SJCRH30 (cell line): ENCODE results near the gene DNMT3A. TPM values are rescaled to one million over a fixed set of nuclear protein-coding genes. Genes with fewer than 3 reads are reported as not detected.

Experiments
- DNase-seq, 2 experiments: peaks; one replicate each; pipeline ENCODE4 v3.0.0-alpha.2; 2015 to 2020
- H3K27ac ChIP-seq: fragments of 250-450 bp; sonication (Bioruptor Pico); 2 replicates; pipeline ENCODE4 v1.5.1; 2020; ENCODE audit warnings: mild to moderate bottlenecking, moderate library complexity
- H3K27me3 ChIP-seq: fragments of 250-450 bp; sonication (Bioruptor Pico); 2 replicates; pipeline ENCODE4 v1.5.1; 2020; ENCODE audit warnings: mild to moderate bottlenecking, moderate library complexity
- H3K36me3 ChIP-seq: fragments of 250-450 bp; sonication (Bioruptor Pico); 2 replicates; pipeline ENCODE4 v1.5.1; 2020; ENCODE audit warnings: mild to moderate bottlenecking, moderate library complexity
- H3K4me1 ChIP-seq: fragments of 250-450 bp; sonication (Bioruptor Pico); 2 replicates; pipeline ENCODE4 v1.5.1; 2020; ENCODE audit warnings: mild to moderate bottlenecking, moderate library complexity
- H3K4me3 ChIP-seq: fragments of 250-450 bp; sonication (Bioruptor Pico); 2 replicates; pipeline ENCODE4 v1.5.1; 2020; ENCODE audit warnings: mild to moderate bottlenecking, moderate library complexity
- H3K9me3 ChIP-seq: fragments of 250-450 bp; sonication (Bioruptor Pico); replicated peaks from 2 replicates; pipeline ENCODE4 v1.5.1; 2020; ENCODE audit warnings: mild to moderate bottlenecking, moderate library complexity
- total RNA-seq: library from RNA; depleted of rRNA; stranded (reverse); fragments of >200 nt; shearing (Covaris generic); gene quantifications from 2 replicates; pipeline ENCODE4 v1.2.3, GENCODE V29; 2014

Gene DNMT3A
- total RNA-seq, 1 experiment from 2014 or later, result 32.8 TPM

DNA sequence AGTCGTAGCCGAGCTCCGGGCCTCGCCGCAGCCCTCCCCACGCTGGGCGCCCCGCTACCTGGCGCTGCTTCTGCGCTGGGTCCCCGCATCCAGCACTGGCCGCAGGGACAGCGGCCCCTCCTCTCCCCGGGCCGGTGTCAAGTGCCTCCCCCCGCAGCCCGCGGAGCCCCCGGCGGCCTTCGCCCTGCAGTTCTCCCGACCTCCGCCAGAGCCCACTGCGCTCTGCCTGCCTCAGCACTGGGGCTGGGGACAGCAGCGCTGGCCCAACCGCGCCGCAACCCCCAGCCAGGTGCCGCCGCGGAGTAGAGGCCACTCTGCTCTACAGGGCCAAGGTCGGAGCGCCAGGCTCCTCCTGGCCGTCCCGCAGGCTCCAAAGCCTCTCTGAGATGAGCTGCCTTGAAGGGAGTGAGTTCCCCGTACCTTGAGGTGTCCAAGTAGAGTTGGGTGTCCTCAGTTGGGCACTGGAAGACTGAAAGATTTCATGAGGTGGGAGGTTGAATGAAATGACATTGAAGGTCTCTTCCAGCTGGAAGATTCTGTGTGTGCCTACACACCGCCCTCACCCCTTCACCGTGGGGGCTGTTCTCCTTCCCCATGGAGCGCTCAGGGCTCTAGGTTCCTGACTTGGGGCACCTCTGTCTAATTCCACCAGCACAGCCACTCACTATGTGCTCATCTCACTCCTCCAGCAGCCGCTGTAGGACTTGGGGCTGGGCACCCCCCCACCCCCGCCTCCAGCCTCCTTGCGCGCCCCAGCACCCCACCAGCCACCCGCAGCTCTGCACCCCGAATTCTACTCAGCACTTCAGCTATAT, 854 bp upstream of the DNMT3A start:
- DNase-seq, result peak; percentile 92 to 93
- Histone ChIP-seq H3K4me3 (peak overlapping the region; percentile 66), H3K36me3 (peaks cover 2% of the 10 kb centered on the region; the same call in 1 of the 2 replicates), H3K4me1 (peaks cover 9% of the 10 kb centered on the region; the same call in 1 of the 2 replicates), H3K27me3 (no peaks in the 10 kb centered on the region), H3K9me3 (no peaks in the 10 kb centered on the region), H3K27ac (no peak overlapping the region)

DNA sequence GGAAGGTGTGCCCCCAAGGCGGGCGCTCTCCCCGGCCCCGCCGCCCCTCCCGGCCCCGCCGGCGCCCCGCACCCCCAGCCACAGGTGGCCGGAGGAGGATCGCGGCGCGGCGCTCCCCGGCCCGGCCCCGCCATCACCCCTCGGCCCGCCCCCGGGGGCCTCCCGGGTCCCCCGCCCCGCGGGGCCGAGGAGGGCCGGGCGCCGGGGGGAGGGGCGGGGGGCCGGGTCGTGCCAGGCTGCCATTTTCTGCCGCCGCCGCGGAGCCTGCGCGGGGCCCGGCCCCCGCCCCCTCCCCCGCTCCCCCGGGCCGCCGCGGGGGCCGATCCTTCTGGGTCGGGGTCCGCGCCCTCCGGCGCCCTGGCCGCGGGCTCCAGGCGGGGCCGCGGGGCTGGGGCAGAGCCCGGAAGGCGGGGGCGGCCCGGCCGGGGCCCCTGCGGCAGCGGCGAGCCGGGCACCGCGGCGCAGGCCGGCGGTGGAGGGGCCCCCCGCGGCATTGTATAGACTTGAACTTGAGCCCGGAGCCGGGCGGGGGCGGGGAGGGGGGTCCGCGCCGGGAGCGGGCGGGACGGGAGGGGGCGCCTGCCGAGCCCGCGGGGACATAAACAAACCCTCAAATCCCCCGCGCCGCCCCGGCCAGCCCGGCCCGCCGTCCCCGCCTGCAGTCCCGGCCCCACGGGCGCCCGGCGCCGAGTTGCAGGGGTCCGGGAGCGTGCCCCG, 556 bp downstream of the DNMT3A start:
- H3K27ac ChIP-seq, result no peak overlapping the region
- H3K9me3 ChIP-seq, result no peaks in the 10 kb centered on the region
- H3K36me3 ChIP-seq, result peaks cover 2% of the 10 kb centered on the region; the same call in 1 of the 2 replicates
- H3K27me3 ChIP-seq, result no peaks in the 10 kb centered on the region
- peak; percentile 47 to 60 for DNase-seq
- H3K4me1 ChIP-seq, result peaks cover 10% of the 10 kb centered on the region; the same call in 1 of the 2 replicates
- peak overlapping the region; percentile 65 for H3K4me3 ChIP-seq

DNA sequence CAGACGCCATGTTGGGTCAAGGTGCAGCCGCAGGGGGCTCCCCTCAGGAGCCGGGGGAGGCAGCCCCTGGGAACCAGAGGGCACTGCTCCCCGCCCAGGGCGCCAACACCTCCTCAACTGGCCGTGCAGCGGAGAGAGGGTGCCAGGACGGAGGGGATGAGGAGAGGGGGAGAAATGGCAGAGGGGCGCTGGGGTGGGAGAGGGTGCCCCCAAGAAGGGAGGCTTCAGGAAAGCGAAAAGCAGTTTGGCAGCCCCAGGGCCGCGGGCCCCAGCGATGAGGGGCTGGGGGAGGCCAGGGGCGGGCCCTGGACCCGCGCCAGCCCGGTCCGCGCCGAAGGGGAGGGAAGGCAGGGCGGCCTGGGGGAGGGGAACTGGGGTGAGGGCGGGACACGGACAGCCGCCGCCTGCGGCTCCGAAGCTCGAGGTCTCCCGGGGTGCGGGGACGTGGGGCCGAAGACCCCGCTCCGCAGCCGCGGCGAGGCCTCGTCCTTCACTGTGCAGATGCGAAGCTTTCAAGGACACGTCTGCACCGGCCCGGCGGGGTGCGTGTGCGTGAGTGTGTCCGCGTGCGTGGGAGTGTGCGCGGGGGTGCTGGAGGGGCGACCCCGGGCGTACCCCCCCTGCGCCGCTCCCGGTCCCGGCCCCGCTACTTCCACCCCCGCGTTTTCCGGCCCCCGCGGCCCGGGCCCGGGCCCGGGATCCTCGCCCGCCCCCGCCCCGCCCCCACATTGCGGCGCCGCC, 1.4 kb downstream of the DNMT3A start:
- Histone ChIP-seq H3K4me3 (peak overlapping the region; percentile 65), H3K27ac (peak overlapping the region; percentile 37; the same call in 1 of the 2 replicates), H3K9me3 (no peaks in the 10 kb centered on the region), H3K36me3 (peaks cover 2% of the 10 kb centered on the region; the same call in 1 of the 2 replicates), H3K4me1 (peaks cover 12% of the 10 kb centered on the region; the same call in 1 of the 2 replicates), H3K27me3 (no peaks in the 10 kb centered on the region)
- DNase-seq, result peak; percentile 69 to 71

DNA sequence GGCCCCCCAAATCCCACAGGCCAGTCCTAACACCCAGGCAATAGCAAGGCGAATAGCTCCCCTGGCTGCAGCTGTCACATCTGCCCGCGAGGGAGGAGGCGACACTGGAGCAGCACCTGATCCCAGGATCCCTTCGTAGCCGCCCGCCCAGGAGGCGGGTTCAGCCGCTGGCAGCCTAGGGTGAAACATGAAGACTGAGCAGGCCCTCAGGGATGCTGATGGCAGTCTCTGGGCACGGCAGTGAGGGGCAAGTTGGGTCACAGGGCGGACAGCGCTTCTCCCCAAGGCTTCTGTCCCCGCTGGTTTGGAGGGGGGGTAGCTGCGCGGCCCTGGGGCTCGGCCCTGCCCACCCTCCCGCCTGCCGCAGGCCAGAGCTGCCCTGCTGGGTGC, 1.9 kb downstream of the DNMT3A start:
- peak; percentile 77 to 84 for DNase-seq
- H3K36me3 ChIP-seq, result peaks cover 2% of the 10 kb centered on the region; the same call in 1 of the 2 replicates
- H3K4me1 ChIP-seq, result peaks cover 12% of the 10 kb centered on the region; the same call in 1 of the 2 replicates
- 0 out of 2 replicates have a peak overlapping the region, but pooled peaks have one; percentile 37 for H3K27ac ChIP-seq
- H3K4me3 ChIP-seq, result peak overlapping the region; percentile 65
- no peaks in the 10 kb centered on the region for H3K27me3 ChIP-seq
- H3K9me3 ChIP-seq, result no peaks in the 10 kb centered on the region

DNA sequence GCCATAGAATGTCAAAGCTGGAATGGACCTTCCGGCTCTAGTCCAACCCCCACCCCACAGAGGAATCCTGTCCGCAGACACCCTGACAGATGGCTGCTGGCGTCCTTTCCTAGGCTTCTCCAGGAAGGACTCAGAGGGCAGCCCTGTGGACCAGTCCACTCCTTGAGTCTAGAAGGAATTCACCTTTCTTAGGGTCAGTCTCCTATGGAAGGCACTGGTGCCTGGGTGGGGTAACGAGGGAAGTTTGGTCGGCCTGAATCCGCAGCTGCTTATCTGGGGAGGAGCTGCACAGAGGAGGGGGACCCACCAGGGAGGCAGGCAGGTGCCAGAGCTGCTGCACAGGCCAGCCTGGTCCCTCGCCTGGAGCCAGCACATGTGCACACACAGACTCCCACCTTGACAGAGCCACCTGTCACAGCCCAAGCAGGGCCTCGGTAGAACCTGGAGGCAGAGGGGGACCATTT, 2.5 kb downstream of the DNMT3A start:
- no peak overlapping the region for H3K4me3 ChIP-seq
- DNase-seq, result no peak
- H3K27ac ChIP-seq, result no peak overlapping the region
- H3K4me1 ChIP-seq, result peaks cover 12% of the 10 kb centered on the region; the same call in 1 of the 2 replicates
- H3K9me3 ChIP-seq, result no peaks in the 10 kb centered on the region
- H3K36me3 ChIP-seq, result peaks cover 2% of the 10 kb centered on the region; the same call in 1 of the 2 replicates
- no peaks in the 10 kb centered on the region for H3K27me3 ChIP-seq

DNA sequence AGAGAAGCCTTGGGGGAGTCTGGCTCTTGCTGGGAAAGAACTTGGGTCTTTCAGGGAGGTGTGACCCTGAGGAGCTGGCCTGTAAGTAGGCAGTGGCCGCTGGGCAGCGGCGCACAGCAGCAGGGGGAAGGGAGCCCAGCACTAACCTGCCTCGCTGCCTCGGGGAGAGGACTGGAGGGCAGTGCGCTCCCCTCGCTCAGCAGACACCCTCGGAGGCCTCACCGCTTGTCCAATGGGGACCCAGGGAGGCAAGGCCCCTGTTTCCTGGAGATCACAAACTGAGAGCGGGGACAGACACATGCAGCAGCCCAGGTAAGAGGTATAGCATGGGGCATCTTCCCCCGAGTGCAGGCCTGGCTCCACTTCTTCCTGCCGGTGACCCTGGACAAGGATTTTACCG, 3.3 kb downstream of the DNMT3A start:
- Histone ChIP-seq H3K27me3 (no peaks in the 10 kb centered on the region), H3K27ac (no peak overlapping the region), H3K36me3 (peaks cover 2% of the 10 kb centered on the region; the same call in 1 of the 2 replicates), H3K4me1 (peaks cover 12% of the 10 kb centered on the region; the same call in 1 of the 2 replicates), H3K4me3 (no peak overlapping the region), H3K9me3 (no peaks in the 10 kb centered on the region)
- DNase-seq, result no peak

DNA sequence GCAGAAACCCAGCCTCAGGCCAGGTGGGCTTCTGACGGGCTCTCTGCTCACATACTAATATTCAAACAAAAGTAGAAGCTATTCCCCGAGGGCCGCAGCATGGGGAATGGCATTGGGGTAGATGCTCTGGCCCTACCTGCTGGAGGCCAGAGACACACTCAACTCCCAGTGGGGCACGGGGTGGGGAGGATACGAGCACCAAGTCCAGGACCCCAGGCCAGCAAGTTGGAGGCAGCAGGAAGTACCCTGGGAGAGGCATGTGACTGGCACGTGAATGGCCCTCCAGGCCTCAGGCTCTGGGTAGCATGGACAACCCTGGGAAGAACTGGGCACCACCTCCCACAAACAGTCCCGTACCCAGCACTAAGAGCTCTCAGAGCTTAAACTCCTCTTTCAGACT, 3.8 kb downstream of the DNMT3A start:
- H3K36me3 ChIP-seq, result peaks cover 2% of the 10 kb centered on the region; the same call in 1 of the 2 replicates
- no peak overlapping the region for H3K27ac ChIP-seq
- peaks cover 12% of the 10 kb centered on the region; the same call in 1 of the 2 replicates for H3K4me1 ChIP-seq

DNA sequence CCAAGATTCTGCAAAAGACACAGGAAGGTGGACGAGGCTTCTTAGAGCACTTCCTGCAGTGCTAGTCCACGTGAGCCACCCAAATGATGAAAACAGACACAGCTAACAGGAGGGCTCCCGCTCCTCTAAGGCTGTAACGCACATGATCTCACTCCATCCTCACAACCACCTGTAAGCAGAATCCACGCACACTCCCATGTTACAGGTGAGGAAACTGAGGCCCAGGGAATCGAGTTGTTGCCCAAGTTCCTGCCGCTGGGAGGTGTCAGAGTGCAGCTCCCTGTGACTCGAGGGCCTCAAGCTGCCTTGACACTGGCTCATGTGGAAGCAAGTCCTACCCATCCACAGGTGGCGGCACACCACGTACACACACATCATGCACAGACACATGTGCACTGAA, 4.4 kb downstream of the DNMT3A start:
- no peaks in the 10 kb centered on the region for H3K9me3 ChIP-seq
- H3K27me3 ChIP-seq, result no peaks in the 10 kb centered on the region
- peaks cover 2% of the 10 kb centered on the region; the same call in 1 of the 2 replicates for H3K36me3 ChIP-seq
- no peak overlapping the region for H3K27ac ChIP-seq
- peaks cover 12% of the 10 kb centered on the region; the same call in 1 of the 2 replicates for H3K4me1 ChIP-seq
- no peak for DNase-seq
- H3K4me3 ChIP-seq, result no peak overlapping the region

More for the DNA sequence above, 3.8 kb downstream of the DNMT3A start:
- H3K4me3 ChIP-seq, result no peak overlapping the region
- no peak for DNase-seq
- H3K9me3 ChIP-seq, result no peaks in the 10 kb centered on the region
- no peaks in the 10 kb centered on the region for H3K27me3 ChIP-seq

DNA sequence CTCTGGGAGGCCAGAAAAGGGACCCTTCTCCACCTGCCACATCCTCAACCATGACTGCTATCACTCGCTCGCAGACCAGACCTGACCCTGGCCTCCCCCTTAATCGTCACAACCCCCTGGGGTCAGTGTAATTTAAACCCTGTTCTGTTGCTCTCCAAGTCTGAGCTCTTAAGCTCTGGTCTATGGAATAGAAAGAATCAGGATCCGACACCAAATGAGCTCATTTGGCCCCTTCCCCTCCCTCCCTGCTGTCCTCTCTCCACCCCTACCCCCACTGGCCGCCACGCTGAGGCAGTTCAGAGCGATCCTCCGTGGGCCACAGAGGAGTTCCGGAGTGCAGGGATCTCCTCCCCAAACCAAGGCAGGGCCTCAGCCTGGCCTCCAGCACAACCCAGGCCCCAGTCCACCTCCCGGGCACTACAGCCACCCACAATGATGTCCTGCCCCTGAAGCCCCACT, 5.3 kb downstream of the DNMT3A start:
- Histone ChIP-seq H3K4me3 (no peak overlapping the region), H3K4me1 (peaks cover 12% of the 10 kb centered on the region; the same call in 1 of the 2 replicates), H3K27me3 (no peaks in the 10 kb centered on the region), H3K27ac (no peak overlapping the region), H3K9me3 (no peaks in the 10 kb centered on the region), H3K36me3 (peaks cover 2% of the 10 kb centered on the region; the same call in 1 of the 2 replicates)
- DNase-seq, result no peak

DNA sequence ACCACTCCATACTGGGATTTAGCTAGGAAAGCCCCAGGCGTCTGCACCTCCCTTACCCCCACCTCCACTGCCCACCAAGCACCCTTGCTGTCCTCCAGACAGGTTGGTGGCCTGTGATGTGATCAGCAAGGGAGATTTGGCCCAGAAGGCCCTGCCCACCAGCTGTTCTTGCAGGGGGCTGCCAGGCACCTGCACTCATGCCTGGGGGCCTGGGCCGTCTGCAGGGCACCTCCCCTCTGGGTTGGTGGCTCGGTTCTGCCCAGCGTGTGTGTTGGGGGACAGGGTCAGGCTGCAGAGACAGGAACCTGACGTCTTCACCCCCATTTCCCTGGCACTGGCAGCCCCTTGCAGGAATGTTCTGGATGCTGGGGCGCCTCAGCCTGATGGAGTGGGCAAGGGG, 5.8 kb downstream of the DNMT3A start:
- H3K27ac ChIP-seq, result no peak overlapping the region
- H3K27me3 ChIP-seq, result no peaks in the 10 kb centered on the region
- peaks cover 12% of the 10 kb centered on the region; the same call in 1 of the 2 replicates for H3K4me1 ChIP-seq

DNA sequence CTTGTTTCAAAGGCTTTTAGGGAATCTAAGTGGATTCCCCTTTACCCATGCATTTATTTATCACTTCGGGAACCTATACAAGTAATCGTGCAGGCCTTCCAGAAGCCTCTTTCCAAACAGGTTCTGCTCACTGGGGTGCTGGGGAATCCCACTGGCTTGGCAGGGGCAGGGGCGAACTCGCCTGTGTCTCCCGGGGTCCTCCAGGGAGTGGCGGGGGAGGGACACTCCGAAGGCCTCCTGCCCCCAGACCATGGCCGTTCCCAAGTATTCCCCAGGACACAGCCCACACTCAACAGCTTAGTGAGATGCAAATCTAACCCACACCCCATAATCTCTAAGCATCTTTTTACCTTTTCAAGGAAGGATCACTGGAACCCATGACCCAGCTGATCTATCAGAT, 6.5 kb downstream of the DNMT3A start:
- peaks cover 12% of the 10 kb centered on the region; the same call in 1 of the 2 replicates for H3K4me1 ChIP-seq
- H3K4me3 ChIP-seq, result no peak overlapping the region
- H3K36me3 ChIP-seq, result peaks cover 2% of the 10 kb centered on the region; the same call in 1 of the 2 replicates
- no peaks in the 10 kb centered on the region for H3K9me3 ChIP-seq
- DNase-seq, result no peak
- no peak overlapping the region for H3K27ac ChIP-seq
- no peaks in the 10 kb centered on the region for H3K27me3 ChIP-seq

More for the DNA sequence above, 5.8 kb downstream of the DNMT3A start:
- DNase-seq, result no peak
- H3K4me3 ChIP-seq, result no peak overlapping the region
- peaks cover 2% of the 10 kb centered on the region; the same call in 1 of the 2 replicates for H3K36me3 ChIP-seq
- no peaks in the 10 kb centered on the region for H3K9me3 ChIP-seq

DNA sequence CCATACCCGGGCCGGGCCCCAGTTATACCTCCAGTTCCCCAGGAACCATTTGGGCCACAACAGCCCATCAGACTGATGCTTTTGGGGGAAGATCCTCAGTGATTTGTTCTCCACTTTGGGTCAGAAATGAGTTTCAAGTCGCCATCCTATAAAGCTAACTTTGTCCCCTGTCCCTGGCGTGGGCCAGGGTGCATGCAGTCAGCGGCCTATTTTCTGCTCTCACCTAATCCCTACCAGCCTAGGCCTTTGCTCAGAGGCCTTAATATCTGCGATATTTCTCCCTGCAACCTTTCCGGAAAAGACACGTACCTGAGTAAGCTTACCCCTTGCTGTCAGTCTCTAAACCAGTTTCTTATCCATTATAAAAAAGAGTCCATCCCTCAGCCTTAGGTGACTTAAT, 7.2 kb downstream of the DNMT3A start:
- H3K27ac ChIP-seq, result no peak overlapping the region
- H3K27me3 ChIP-seq, result no peaks in the 10 kb centered on the region
- H3K9me3 ChIP-seq, result no peaks in the 10 kb centered on the region
- H3K4me3 ChIP-seq, result no peak overlapping the region
- no peak for DNase-seq
- H3K4me1 ChIP-seq, result peaks cover 6% of the 10 kb centered on the region; the same call in 1 of the 2 replicates
- H3K36me3 ChIP-seq, result peaks cover 2% of the 10 kb centered on the region; the same call in 1 of the 2 replicates

DNA sequence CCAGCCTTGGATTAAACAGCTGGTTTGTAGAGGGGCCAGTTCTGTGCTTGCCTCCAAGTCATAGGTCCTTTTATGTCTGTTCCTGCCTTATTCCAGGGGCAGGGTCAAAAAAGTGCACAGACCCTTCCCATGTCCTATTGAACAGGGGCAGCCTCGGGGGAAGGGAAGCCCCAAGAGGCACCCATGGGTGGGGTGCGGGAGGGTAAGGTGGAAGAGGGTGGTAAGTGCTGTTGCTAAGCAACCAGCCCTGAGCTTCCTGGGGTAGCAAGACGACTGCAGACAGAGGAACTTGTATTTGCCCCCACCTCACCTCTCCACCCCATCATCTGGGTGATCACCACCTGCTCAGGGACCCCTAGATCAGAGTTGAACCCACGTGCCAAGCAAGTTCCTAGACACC, 7.7 kb downstream of the DNMT3A start:
- Histone ChIP-seq H3K4me1 (peaks cover 4% of the 10 kb centered on the region; the same call in 1 of the 2 replicates), H3K27ac (no peak overlapping the region)

DNA sequence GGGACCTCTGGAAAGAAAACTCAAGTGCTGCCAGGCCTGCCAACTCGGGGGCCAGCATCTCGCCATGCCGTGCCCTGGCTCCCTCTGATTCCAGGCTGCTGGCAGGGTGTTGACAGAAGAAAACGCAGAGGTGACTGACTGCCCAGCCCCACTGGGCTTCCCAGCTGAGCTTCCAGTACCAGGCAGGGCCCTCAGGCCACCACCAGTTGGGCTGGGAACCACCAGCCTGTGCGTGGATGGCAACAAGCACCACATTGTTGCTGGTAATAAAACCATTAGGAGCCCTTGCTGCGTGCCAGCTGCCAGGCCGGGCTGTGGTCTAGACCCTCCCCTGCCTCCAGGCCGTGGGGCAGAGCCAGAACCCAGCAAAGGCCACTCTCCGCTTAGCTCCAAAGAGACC, 9.2 kb downstream of the DNMT3A start:
- Histone ChIP-seq H3K9me3 (no peaks in the 10 kb centered on the region), H3K27ac (no peak overlapping the region), H3K27me3 (no peaks in the 10 kb centered on the region), H3K4me3 (no peak overlapping the region), H3K36me3 (no peaks in the 10 kb centered on the region), H3K4me1 (peaks cover 4% of the 10 kb centered on the region; the same call in 1 of the 2 replicates)
- no peak for DNase-seq

More for the DNA sequence above, 7.7 kb downstream of the DNMT3A start:
- Histone ChIP-seq H3K36me3 (peaks cover 2% of the 10 kb centered on the region; the same call in 1 of the 2 replicates), H3K27me3 (no peaks in the 10 kb centered on the region), H3K9me3 (no peaks in the 10 kb centered on the region), H3K4me3 (no peak overlapping the region)
- DNase-seq, result no peak
